Peyer's patch (tissue), 4 donors: ENCODE results near the gene ZNF337.

Experiments used
- POLR2A ChIP-seq, 2 donors: fragments of 450-650 bp; IDR thresholded peaks; one replicate each; pipeline ENCODE4 v1.5.1; 2017; ENCODE audit warnings: antibody characterized with exemption in 2 of 2, mild to moderate bottlenecking in 2 of 2, moderate library complexity in 2 of 2
- TF ChIP-seq, protein P1 (sequence below), 6 experiments: fragments of 450-650 bp in 4 of 6; fragments of 200-600 bp in 2 of 6; sonication (generic) in 1 of 6; IDR thresholded peaks; one replicate each; pipeline ENCODE4 v1.5.1; 2017 to 2019; ENCODE audit warnings: antibody characterized with exemption in 6 of 6, mild to moderate bottlenecking in 3 of 6, moderate library complexity in 1 of 6

GRCh38 chr20:25690427-25690826, 6.2 kb downstream of the ZNF337 start:
- TF ChIP-seq, protein P1, sequence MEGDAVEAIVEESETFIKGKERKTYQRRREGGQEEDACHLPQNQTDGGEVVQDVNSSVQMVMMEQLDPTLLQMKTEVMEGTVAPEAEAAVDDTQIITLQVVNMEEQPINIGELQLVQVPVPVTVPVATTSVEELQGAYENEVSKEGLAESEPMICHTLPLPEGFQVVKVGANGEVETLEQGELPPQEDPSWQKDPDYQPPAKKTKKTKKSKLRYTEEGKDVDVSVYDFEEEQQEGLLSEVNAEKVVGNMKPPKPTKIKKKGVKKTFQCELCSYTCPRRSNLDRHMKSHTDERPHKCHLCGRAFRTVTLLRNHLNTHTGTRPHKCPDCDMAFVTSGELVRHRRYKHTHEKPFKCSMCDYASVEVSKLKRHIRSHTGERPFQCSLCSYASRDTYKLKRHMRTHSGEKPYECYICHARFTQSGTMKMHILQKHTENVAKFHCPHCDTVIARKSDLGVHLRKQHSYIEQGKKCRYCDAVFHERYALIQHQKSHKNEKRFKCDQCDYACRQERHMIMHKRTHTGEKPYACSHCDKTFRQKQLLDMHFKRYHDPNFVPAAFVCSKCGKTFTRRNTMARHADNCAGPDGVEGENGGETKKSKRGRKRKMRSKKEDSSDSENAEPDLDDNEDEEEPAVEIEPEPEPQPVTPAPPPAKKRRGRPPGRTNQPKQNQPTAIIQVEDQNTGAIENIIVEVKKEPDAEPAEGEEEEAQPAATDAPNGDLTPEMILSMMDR (IDR thresholded peaks at IDR 0.05): no peak
- no peak for TF ChIP-seq POLR2A (IDR thresholded peaks at IDR 0.05)
